H1 (cell line): ENCODE data around the gene CD58. TPM values are rescaled to one million over a fixed set of nuclear protein-coding genes. Genes with fewer than 3 reads are reported as not detected.

Source experiments
- CTCF ChIA-PET: fragments of 300-600 bp; sonication (Branson Sonifier 250); formaldehyde crosslinking; loops from one replicate; lab custom pipeline; 2021; ENCODE audit not compliant: partially characterized antibody; lab: Charles Lee
- POLR2A ChIA-PET: fragments of 300-600 bp; sonication (Branson Sonifier 250); formaldehyde crosslinking; loops from one replicate; lab custom pipeline; 2021; ENCODE audit warnings: inconsistent platforms; ENCODE audit not compliant: partially characterized antibody; lab: Charles Lee
- DNase-seq, 2 experiments: peaks; one replicate each; pipeline versions ENCODE4 v3.0.0 to v3.0.0-alpha.2; 2010 to 2022; ENCODE audit warnings: low spot score in 2 of 2, low read depth in 1 of 2, mixed read lengths in 1 of 2
- FAIRE-seq: peaks from 2 replicates; lab custom pipeline; 2011; peaks lifted over from hg19 to GRCh38; lab: Jason Lieb, UNC
- H2AFZ ChIP-seq: 2 replicates; pipeline ENCODE4 v1.8.1; 2012; ENCODE audit warnings: low read length, inconsistent platforms
- H2AK5ac ChIP-seq: 2 replicates; pipeline ENCODE4 v1.6.1; 2013; ENCODE audit warnings: low read depth, low read length
- H2BK120ac ChIP-seq: replicated peaks from 2 replicates; pipeline ENCODE3; 2013; ENCODE audit warnings: low read depth, low read length, inconsistent platforms
- H2BK12ac ChIP-seq: 2 replicates; pipeline ENCODE4 v1.6.1; 2013; ENCODE audit warnings: low read depth, low read length
- H2BK15ac ChIP-seq: 2 replicates; pipeline ENCODE4 v1.6.1; 2013; ENCODE audit warnings: low read length
- H2BK20ac ChIP-seq: 2 replicates; pipeline ENCODE4 v1.6.1; 2013; ENCODE audit warnings: low read length
- H2BK5ac ChIP-seq: 2 replicates; pipeline ENCODE4 v1.6.1; 2013; ENCODE audit warnings: low read depth, low read length
- H3K14ac ChIP-seq: 2 replicates; pipeline ENCODE4 v1.6.1; 2013; ENCODE audit warnings: inconsistent platforms; ENCODE audit not compliant: insufficient read length
- H3K18ac ChIP-seq: 2 replicates; pipeline ENCODE4 v1.6.1; 2013; ENCODE audit warnings: low read length; ENCODE audit errors: extremely low read depth
- H3K23ac ChIP-seq: 2 replicates; pipeline ENCODE4 v1.6.1; 2013; ENCODE audit warnings: inconsistent platforms; ENCODE audit not compliant: insufficient read length
- H3K23me2 ChIP-seq: 2 replicates; pipeline ENCODE4 v1.6.1; 2013; ENCODE audit warnings: low read depth, low read length
- H3K27ac ChIP-seq: 2 replicates; pipeline ENCODE4 v1.6.1; 2011; ENCODE audit warnings: low read depth, low read length, inconsistent platforms
- H3K27me3 ChIP-seq, 4 experiments: replicated peaks in 1 of 4; 1 replicate in 1 of 4; 2 replicates in 3 of 4; pipeline versions ENCODE4 v1.6.1 to v1.8.1; 2011 to 2013; ENCODE audit warnings: low read length in 3 of 4, mild to moderate bottlenecking in 3 of 4, inconsistent platforms in 2 of 4, mixed read lengths in 2 of 4, moderate library complexity in 1 of 4; ENCODE audit not compliant: control insufficient read depth in 3 of 4, insufficient read depth in 3 of 4; ENCODE audit errors: extremely low read depth in 1 of 4
- H3K36me3 ChIP-seq, 4 experiments: 2 replicates each; pipeline versions ENCODE4 v1.6.1 to v1.8.1; 2011 to 2013; ENCODE audit warnings: mild to moderate bottlenecking in 4 of 4, low read length in 3 of 4, moderate library complexity in 2 of 4, control low read depth in 1 of 4, inconsistent platforms in 1 of 4; ENCODE audit not compliant: insufficient read depth in 4 of 4, control insufficient read depth in 2 of 4
- H3K4ac ChIP-seq: replicated peaks from 2 replicates; pipeline ENCODE3; 2013; ENCODE audit warnings: low read length, low read depth, mixed read lengths, inconsistent platforms; ENCODE audit not compliant: insufficient read length
- H3K4me1 ChIP-seq, 4 experiments: replicated peaks in 1 of 4; 1 replicate in 1 of 4; 2 replicates in 3 of 4; pipeline versions ENCODE4 v1.6.1 to v1.8.1; 2011 to 2013; ENCODE audit warnings: low read length in 3 of 4, inconsistent platforms in 2 of 4, mixed read lengths in 1 of 4; ENCODE audit not compliant: insufficient read depth in 4 of 4, control insufficient read depth in 3 of 4
- H3K4me2 ChIP-seq, 2 experiments: 2 replicates each; pipeline versions ENCODE4 v1.6.1 to v1.8.1; 2011 to 2013; ENCODE audit warnings: low read depth in 2 of 2, low read length in 2 of 2, control low read depth in 1 of 2, inconsistent platforms in 1 of 2, mild to moderate bottlenecking in 1 of 2; ENCODE audit not compliant: insufficient read depth in 1 of 2
- H3K4me3 ChIP-seq, 4 experiments: fragments of 200-600, 300-600 bp in 1 of 4; sonication (generic), shearing (Covaris generic), sonication (Bioruptor Twin) in 1 of 4; 2 replicates each; pipeline versions ENCODE4 v1.5.1 to v1.8.1; 2011 to 2016; ENCODE audit warnings: low read length in 4 of 4, low read depth in 3 of 4, control low read depth in 2 of 4, inconsistent platforms in 2 of 4, mild to moderate bottlenecking in 2 of 4, mixed read lengths in 1 of 4, moderate library complexity in 1 of 4; ENCODE audit not compliant: insufficient read depth in 2 of 4; ENCODE audit errors: extremely low read depth in 1 of 4
- H3K56ac ChIP-seq: replicated peaks from 2 replicates; pipeline ENCODE3; 2013; ENCODE audit warnings: low read depth, mild to moderate bottlenecking, mixed read lengths, low read length, inconsistent platforms; ENCODE audit not compliant: insufficient read length
- H3K79me1 ChIP-seq: 2 replicates; pipeline ENCODE4 v1.6.1; 2013; ENCODE audit warnings: low read depth, low read length, control low read depth
- H3K79me2 ChIP-seq, 2 experiments: 2 replicates each; pipeline versions ENCODE4 v1.6.1 to v1.8.1; 2012 to 2013; ENCODE audit warnings: low read length in 2 of 2, mild to moderate bottlenecking in 2 of 2, inconsistent platforms in 1 of 2; ENCODE audit not compliant: insufficient read depth in 2 of 2, control insufficient read depth in 1 of 2
- H3K9ac ChIP-seq, 4 experiments: replicated peaks in 1 of 4; 1 replicate in 1 of 4; 2 replicates in 3 of 4; pipeline versions ENCODE4 v1.6.1 to v1.8.1; 2011 to 2013; ENCODE audit warnings: low read depth in 3 of 4, low read length in 3 of 4, control low read depth in 2 of 4, mild to moderate bottlenecking in 2 of 4, moderate library complexity in 2 of 4, inconsistent platforms in 1 of 4; ENCODE audit errors: extremely low read depth in 1 of 4
- H3K9me3 ChIP-seq, 2 experiments: 2 replicates each; pipeline versions ENCODE4 v1.6.1 to v1.8.1; 2012 to 2013; ENCODE audit warnings: mild to moderate bottlenecking in 2 of 2, moderate library complexity in 2 of 2, control low read depth in 1 of 2, inconsistent platforms in 1 of 2, low read depth in 1 of 2, low read length in 1 of 2, mixed read lengths in 1 of 2; ENCODE audit not compliant: insufficient read depth in 2 of 2
- H4K20me1 ChIP-seq, 2 experiments: replicated peaks in 1 of 2; 2 replicates each; pipeline versions ENCODE3 to v1.8.1; 2011 to 2013; ENCODE audit warnings: inconsistent platforms in 2 of 2, low read length in 2 of 2, mild to moderate bottlenecking in 1 of 2; ENCODE audit not compliant: insufficient read depth in 2 of 2, control insufficient read depth in 1 of 2
- H4K5ac ChIP-seq: 2 replicates; pipeline ENCODE4 v1.6.1; 2013; ENCODE audit warnings: low read length, low read depth, mixed read lengths, inconsistent platforms; ENCODE audit not compliant: insufficient read length
- H4K8ac ChIP-seq: 2 replicates; pipeline ENCODE4 v1.8.0; 2013; ENCODE audit warnings: mild to moderate bottlenecking, moderate library complexity, low read length, inconsistent platforms; ENCODE audit not compliant: insufficient read depth; ENCODE audit errors: extremely low read depth
- H4K91ac ChIP-seq: replicated peaks from 2 replicates; pipeline ENCODE3; 2013; ENCODE audit warnings: low read length, mixed read lengths, inconsistent platforms; ENCODE audit not compliant: insufficient read length
- CREB1 ChIP-seq: IDR thresholded peaks from 2 replicates; pipeline ENCODE4 v1.6.1; 2012; ENCODE audit warnings: inconsistent platforms
- CTCF ChIP-seq, 3 experiments: IDR thresholded peaks; 1 replicate in 2 of 3; 2 replicates in 1 of 3; pipeline versions ENCODE4 v1.5.1 to v1.6.1; 2011; ENCODE audit warnings: low read length in 3 of 3, mild to moderate bottlenecking in 3 of 3, inconsistent platforms in 2 of 3, low read depth in 1 of 3, moderate library complexity in 1 of 3; ENCODE audit not compliant: insufficient read depth in 1 of 3; ENCODE audit errors: control extremely low read depth in 1 of 3
- KDM5A ChIP-seq: fragments of 200-600 bp; IDR thresholded peaks from 2 replicates; pipeline ENCODE4 v1.7.1; 2012; ENCODE audit warnings: mild to moderate bottlenecking, low read length, inconsistent platforms, mixed read lengths
- RAD21 ChIP-seq, 2 experiments: IDR thresholded peaks in 1 of 2; conservative IDR thresholded peaks in 1 of 2; 2 replicates each; pipeline ENCODE4 v1.6.1; 2011; ENCODE audit warnings: low read depth in 2 of 2, low read length in 2 of 2, improper control_type of control experiment in 1 of 2, inconsistent platforms in 1 of 2, mild to moderate bottlenecking in 1 of 2, moderate library complexity in 1 of 2
- YY1 ChIP-seq: IDR thresholded peaks from 2 replicates; pipeline ENCODE4 v1.6.1; 2011; ENCODE audit warnings: low read depth, mild to moderate bottlenecking, low read length
- WGBS, 2 experiments: shearing (Covaris generic) in 1 of 2; methylation state at CpG; one replicate each; pipeline versions ENCODE4 v1.1.6 to v1.1.7; 2013 to 2015; ENCODE audit warnings: low lambda C conversion rate in 2 of 2, mixed read lengths in 2 of 2, inconsistent platforms in 1 of 2, low coverage in 1 of 2, missing lambda C conversion rate in 1 of 2; ENCODE audit not compliant: insufficient replicate concordance in 2 of 2, insufficient coverage in 1 of 2, insufficient read length in 1 of 2; ENCODE audit errors: extremely low coverage in 1 of 2, missing lambda C conversion rate in 1 of 2; 5-methylcytosine and 5-hydroxymethylcytosine counted together
- polyA plus RNA-seq, 7 experiments: library from polyadenylated mRNA; depleted of rRNA in 3 of 7; stranded (reverse) in 5 of 7; unstranded in 2 of 7; fragments of >200 nt in 5 of 7; fragments of 200-250 nt in 2 of 7; gene quantifications; 1 replicate in 5 of 7; 2 replicates in 1 of 7; 4 replicates in 1 of 7; pipeline versions ENCODE4 v1.2.1 to v1.2.3, GENCODE V29; 2011 to 2013; ENCODE audit warnings: missing spikeins in 2 of 7, mixed read lengths in 2 of 7
- total RNA-seq: library from RNA; stranded (reverse); fragmentation: NEBNext Ultra II Directional; extraction: Animal tissue kit (Norgen Biotek cat#: 25700); gene quantifications from 2 replicates; pipeline ENCODE4 v1.2.1, GENCODE V29; 2021

Gene CD58
- total and polyA plus RNA-seq, 2 of the 8 experiments (the other 6 are each of a cell fraction or from before 2014, with no cell fraction given) = 5.3 to 5.5 TPM

- no peaks in the 10 kb centered on the region for H3K79me1 ChIP-seq
- H3K18ac ChIP-seq = no peak overlapping the region; the same call in 1 of the 2 replicates
- H3K9me3 ChIP-seq = no peaks in the 10 kb centered on the region
- H3K79me2 ChIP-seq = no peaks in the 10 kb centered on the region
- H3K4me3 ChIP-seq = no peak overlapping the region
- H4K8ac ChIP-seq = no peak overlapping the region
- no peak overlapping the region for H3K23ac ChIP-seq
- H3K27me3 ChIP-seq = no peaks in the 10 kb centered on the region
- no peak overlapping the region for H3K27ac ChIP-seq
- H2BK5ac ChIP-seq = no peak overlapping the region
- TF ChIP-seq RAD21 (IDR thresholded peaks at IDR 0.05 in 1 of 2, conservative IDR thresholded peaks at IDR 0.05 in 1 of 2; ENCODE audit: low read depth in 2 of 2, low read length in 2 of 2) (peak; percentile 97), KDM5A (no peak), CTCF (IDR thresholded peaks at IDR 0.05; ENCODE audit: control extremely low read depth in 1 of 3, insufficient read depth in 1 of 3, low read depth in 1 of 3, low read length in 3 of 3) (peak; percentile 33 to 81 (median 78)), YY1 (peak; percentile 91), CREB1 (0 out of 2 replicates have a peak, but pooled peaks have one; percentile 12)
- H3K36me3 ChIP-seq = no peaks in the 10 kb centered on the region
- H3K4ac ChIP-seq = no peak overlapping the region
- WGBS, 2 experiments = 56% methylated on average over 9 of the region's 13 CpGs; no CpG with 5 or more reads in 1 of the 2 experiments
- H4K5ac ChIP-seq = no peak overlapping the region
- H3K4me2 ChIP-seq = no peak overlapping the region
- peak overlapping the region; percentile 98 for H2AFZ ChIP-seq
- FAIRE-seq (peak; percentile 32), DNase-seq (peak; percentile 34 to 77)
- no peaks in the 10 kb centered on the region for H3K23me2 ChIP-seq
- POLR2A ChIA-PET = interaction anchor here (0.7 to 0.9 kb wide), 2 partner anchors 14 to 360 kb away, joined by 3 read pairs; no protein-coding TSS in a partner anchor
- H3K4me1 ChIP-seq = no peaks in the 10 kb centered on the region; a peak in 1 of 7 replicates
- H2BK20ac ChIP-seq = no peak overlapping the region
- no peak overlapping the region for H3K9ac ChIP-seq
- H2BK15ac ChIP-seq = peak overlapping the region; percentile 31; the same call in 1 of the 2 replicates
- H4K91ac ChIP-seq = no peak overlapping the region
- CTCF ChIA-PET = interaction anchor here (0.6 to 7.2 kb wide), 43 partner anchors 10 to 479 kb away, joined by 3 to 116 read pairs (median 4); no protein-coding TSS in a partner anchor
- H3K56ac ChIP-seq = no peak overlapping the region
- no peaks in the 10 kb centered on the region for H4K20me1 ChIP-seq
- H3K14ac ChIP-seq = no peak overlapping the region
- no peak overlapping the region for H2BK12ac ChIP-seq
- H2AK5ac ChIP-seq = no peak overlapping the region
- H2BK120ac ChIP-seq = no peak overlapping the region
These were observed 71.8 kb downstream of the CD58 start for GRCh38 chr1:116498789-116499628.
